Thyroid gland (tissue), 4 donors: ENCODE measurements around the gene RFX3. TPM values are rescaled to one million over a fixed set of nuclear protein-coding genes. Genes with fewer than 3 reads are reported as not detected.
A peak's percentile ranks its signal among the peaks of the same experiment; 100 is the strongest.

ENCODE experiments used
- DNase-seq, 2 donors: peaks; one replicate each; pipeline ENCODE4 v3.0.0-alpha.2; 2019
- H3K27ac ChIP-seq, 3 donors: fragments of 200-600 bp; sonication (generic); 1 replicate in 2 of 3; 2 replicates in 1 of 3; pipeline ENCODE4 v1.5.1; 2016 to 2019; ENCODE audit warnings: mild to moderate bottlenecking in 1 of 3, moderate library complexity in 1 of 3
- H3K27me3 ChIP-seq: fragments of 200-600 bp; sonication (generic); one replicate; pipeline ENCODE4 v1.5.1; 2019
- H3K36me3 ChIP-seq, 2 donors: fragments of 200-600 bp; sonication (generic); one replicate each; pipeline ENCODE4 v1.5.1; 2016 to 2019
- H3K4me1 ChIP-seq, 2 donors: fragments of 200-600 bp; sonication (generic); one replicate each; pipeline ENCODE4 v1.5.1; 2017 to 2019
- H3K4me3 ChIP-seq, 3 donors: fragments of 200-600 bp; sonication (generic); replicated peaks in 1 of 3; 1 replicate in 2 of 3; 2 replicates in 1 of 3; pipeline ENCODE4 v1.5.1; 2016; ENCODE audit warnings: mild to moderate bottlenecking in 1 of 3
- H3K9me3 ChIP-seq: fragments of 200-600 bp; sonication (generic); one replicate; pipeline ENCODE4 v1.5.1; 2017
- CTCF ChIP-seq, 6 experiments: fragments of 200-600 bp in 3 of 6; fragments of 450-650 bp in 3 of 6; sonication (generic) in 3 of 6; IDR thresholded peaks; one replicate each; pipeline ENCODE4 v1.5.1; 2016 to 2019; ENCODE audit warnings: antibody characterized with exemption in 6 of 6, mild to moderate bottlenecking in 2 of 6, inconsistent platforms in 1 of 6, moderate library complexity in 1 of 6
- POLR2A ChIP-seq, 2 donors: fragments of 450-650 bp; IDR thresholded peaks; one replicate each; pipeline ENCODE4 v1.6.1; 2017; ENCODE audit warnings: antibody characterized with exemption in 2 of 2, mild to moderate bottlenecking in 2 of 2, moderate library complexity in 1 of 2
- WGBS, 2 donors: methylation state at CpG; one replicate each; pipeline ENCODE4 v1.1.5; 2017; 5-methylcytosine and 5-hydroxymethylcytosine counted together
- intact Hi-C: fragments of 100-400 bp; cut with DNase I; formaldehyde crosslinking; loops from one replicate; pipeline ENCODE4 v1.15.1; 2023
- total RNA-seq, 4 donors: library from RNA; depleted of rRNA; stranded (reverse); fragments of >200 nt; gene quantifications; one replicate each; pipeline ENCODE4 v1.2.3, GENCODE V29; 2016

RFX3 gene
- total RNA-seq, 4 donors from 2014 or later = 8.8 to 16.7 (median 12.3) TPM

GRCh38 chr9:3189113-3189861 lies 336.5 kb downstream of the RFX3 start:
- no peaks in the 10 kb centered on the region for H3K27me3 ChIP-seq
- no peak for TF ChIP-seq CTCF (IDR thresholded peaks at IDR 0.05)
- no peak for TF ChIP-seq POLR2A (IDR thresholded peaks at IDR 0.05)
- no peak for DNase-seq
- no peak overlapping the region for H3K27ac ChIP-seq
- H3K36me3 ChIP-seq = no peaks in the 10 kb centered on the region
- no peaks in the 10 kb centered on the region for H3K4me1 ChIP-seq
- intact Hi-C loops = no loop called here
- 72 to 76% methylated on average over 7 of the region's 7 CpGs for WGBS, 2 donors
- H3K4me3 ChIP-seq = no peak overlapping the region
- no peaks in the 10 kb centered on the region for H3K9me3 ChIP-seq

- DNase-seq = no peak
- WGBS, 2 donors = 75 to 83% methylated on average over 4 of the region's 4 CpGs
- intact Hi-C loops = no loop called here
- H3K4me1 ChIP-seq = no peaks in the 10 kb centered on the region
- H3K36me3 ChIP-seq = no peaks in the 10 kb centered on the region
- TF ChIP-seq POLR2A (IDR thresholded peaks at IDR 0.05) (no peak), CTCF (IDR thresholded peaks at IDR 0.05) (no peak)
- no peak overlapping the region for H3K27ac ChIP-seq
- H3K4me3 ChIP-seq = no peak overlapping the region
- H3K9me3 ChIP-seq = no peaks in the 10 kb centered on the region
- H3K27me3 ChIP-seq = no peaks in the 10 kb centered on the region
Measured at GRCh38 chr9:3186751-3187150, 339.1 kb downstream of the RFX3 start.

GRCh38 chr9:3181049-3181953 lies 344.5 kb downstream of the RFX3 start:
- Histone ChIP-seq H3K9me3 (no peaks in the 10 kb centered on the region), H3K27me3 (no peaks in the 10 kb centered on the region), H3K36me3 (no peaks in the 10 kb centered on the region), H3K4me3 (no peak overlapping the region), H3K27ac (no peak overlapping the region), H3K4me1 (peaks cover 0 to 9% of the 10 kb centered on the region in 2 donors)
- peak; percentile 50 to 58 for DNase-seq
- intact Hi-C loops = no loop called here
- no peak for TF ChIP-seq POLR2A (IDR thresholded peaks at IDR 0.05)
- peak in 3 of 6 experiments; percentile 33 to 41 (median 35) for TF ChIP-seq CTCF (IDR thresholded peaks at IDR 0.05)
- 1 to 4% methylated on average over 22 to 28 of the region's 76 CpGs for WGBS, 2 donors

- intact Hi-C loops = no loop called here
- no peaks in the 10 kb centered on the region for H3K27me3 ChIP-seq
- H3K4me3 ChIP-seq = no peak overlapping the region
- no peaks in the 10 kb centered on the region for H3K9me3 ChIP-seq
- TF ChIP-seq POLR2A (IDR thresholded peaks at IDR 0.05) = no peak
- TF ChIP-seq CTCF (IDR thresholded peaks at IDR 0.05) = no peak
- 25 to 48% methylated on average over 6 to 11 of the region's 19 CpGs for WGBS, 2 donors
- peaks cover 0 to 9% of the 10 kb centered on the region in 2 donors for H3K4me1 ChIP-seq
- no peak for DNase-seq
- H3K27ac ChIP-seq = no peak overlapping the region
- H3K36me3 ChIP-seq = no peaks in the 10 kb centered on the region
Measured at GRCh38 chr9:3180696-3181048, 345.1 kb downstream of the RFX3 start.

GRCh38 chr9:3179711-3180110 lies 346.1 kb downstream of the RFX3 start:
- no peaks in the 10 kb centered on the region for H3K9me3 ChIP-seq
- no peaks in the 10 kb centered on the region for H3K36me3 ChIP-seq
- no peak overlapping the region for H3K27ac ChIP-seq
- TF ChIP-seq POLR2A (IDR thresholded peaks at IDR 0.05) (no peak), CTCF (IDR thresholded peaks at IDR 0.05) (no peak)
- DNase-seq = no peak
- no peaks in the 10 kb centered on the region for H3K27me3 ChIP-seq
- 82 to 87% methylated on average over 4 of the region's 4 CpGs for WGBS, 2 donors
- no peak overlapping the region for H3K4me3 ChIP-seq
- intact Hi-C loops = loop anchor here (10.0 kb wide), 1 partner anchor 305 kb away; no protein-coding TSS in a partner anchor
- peaks cover 0 to 9% of the 10 kb centered on the region in 2 donors for H3K4me1 ChIP-seq
